SKM-1 (cell line): ENCODE measurements around the gene SPRTN.

Experiments
- DNase-seq: peaks from one replicate; lab custom pipeline; 2025; ENCODE audit not compliant: unreplicated experiment; lab: John Stamatoyannopoulos, UW

Gene SPRTN

DNA sequence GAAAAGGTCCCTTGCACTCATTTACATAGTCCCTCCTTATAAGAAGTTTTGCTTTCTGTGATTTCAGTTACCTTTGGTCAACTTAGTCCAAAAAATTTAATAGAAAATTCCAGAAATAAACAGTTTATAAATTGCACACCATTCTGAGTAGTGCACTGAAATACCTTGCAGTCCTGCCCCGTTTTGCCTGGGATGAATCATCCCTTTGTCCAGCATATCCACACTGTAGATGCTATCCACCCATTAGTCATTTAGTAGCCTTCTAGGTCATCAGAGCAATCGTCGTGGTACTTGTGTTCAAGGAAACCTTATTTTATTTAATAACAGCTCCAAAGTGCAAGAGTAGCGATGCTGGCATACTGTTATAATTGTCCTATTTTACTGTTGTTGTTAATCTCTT, 38.0 kb downstream of the SPRTN start:
- DNase-seq: no peak

DNA sequence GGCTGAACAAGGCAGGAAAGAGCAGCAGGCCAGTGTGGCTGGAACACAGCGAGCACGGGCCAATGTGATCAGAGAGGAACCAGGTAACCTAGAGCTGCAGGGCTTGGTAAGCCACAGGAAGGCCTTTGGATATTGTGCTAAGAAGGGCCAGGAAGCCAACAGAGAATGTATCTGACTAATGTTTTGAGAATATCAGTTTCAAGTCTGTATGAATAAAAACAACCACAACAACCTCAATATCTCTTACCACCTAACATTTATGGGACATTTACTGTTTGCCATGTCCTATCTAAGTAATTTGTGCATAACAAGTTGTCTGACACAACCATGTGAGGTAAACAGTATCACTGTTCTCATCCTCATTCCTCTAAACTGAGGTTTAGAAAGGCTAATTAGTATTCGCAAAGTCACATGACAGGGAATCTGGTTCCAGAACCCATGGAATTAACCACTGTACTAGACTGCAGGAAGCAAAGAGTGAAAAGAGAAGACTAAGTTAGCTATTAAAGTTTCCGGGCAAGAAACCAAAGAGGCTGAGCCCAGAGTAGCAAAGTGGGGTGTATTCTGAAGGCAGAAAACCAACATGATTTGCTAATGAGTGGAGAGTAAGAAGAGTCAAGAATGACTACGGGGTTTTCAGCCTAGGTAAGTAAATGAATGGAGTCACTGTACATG, 38.9 kb downstream of the SPRTN start:
- no peak for DNase-seq

DNA sequence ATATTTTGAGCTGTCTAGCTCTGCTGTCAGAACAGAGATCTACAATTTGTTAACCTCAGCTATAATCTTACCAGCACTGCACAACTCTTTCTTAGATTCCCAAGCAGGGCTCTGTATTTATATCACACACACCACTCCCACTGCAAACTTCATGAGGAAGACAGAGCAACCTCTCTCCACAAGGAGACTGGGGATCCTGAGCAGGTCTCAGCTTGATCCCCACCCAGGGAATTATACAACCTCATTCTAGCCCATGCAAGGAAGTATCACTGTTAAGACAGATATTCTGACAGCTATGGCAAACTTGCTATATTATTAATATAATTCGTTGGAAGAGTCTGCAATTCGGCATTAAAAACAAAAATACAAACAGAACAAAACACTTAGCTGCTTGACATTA, 43.6 kb downstream of the SPRTN start:
- no peak for DNase-seq

DNA sequence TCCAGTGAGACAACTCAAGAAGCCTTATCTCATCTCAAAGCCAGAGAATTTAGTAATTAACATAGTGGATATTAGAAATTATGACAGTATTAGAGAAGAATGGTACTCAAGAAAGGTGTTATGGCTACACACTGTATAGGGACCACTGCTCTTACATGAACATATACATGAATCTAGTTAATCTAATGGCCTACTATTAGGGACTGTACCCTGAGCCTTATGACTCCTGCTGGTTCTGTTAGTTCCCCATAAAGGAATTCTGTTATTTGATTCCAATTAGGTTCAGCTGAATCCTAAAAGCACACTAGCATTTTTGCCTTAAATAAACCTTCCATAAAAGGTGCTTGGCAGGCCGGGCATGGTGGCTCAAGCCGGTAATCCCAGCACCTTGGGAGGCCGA, 44.3 kb downstream of the SPRTN start:
- DNase-seq: no peak

DNA sequence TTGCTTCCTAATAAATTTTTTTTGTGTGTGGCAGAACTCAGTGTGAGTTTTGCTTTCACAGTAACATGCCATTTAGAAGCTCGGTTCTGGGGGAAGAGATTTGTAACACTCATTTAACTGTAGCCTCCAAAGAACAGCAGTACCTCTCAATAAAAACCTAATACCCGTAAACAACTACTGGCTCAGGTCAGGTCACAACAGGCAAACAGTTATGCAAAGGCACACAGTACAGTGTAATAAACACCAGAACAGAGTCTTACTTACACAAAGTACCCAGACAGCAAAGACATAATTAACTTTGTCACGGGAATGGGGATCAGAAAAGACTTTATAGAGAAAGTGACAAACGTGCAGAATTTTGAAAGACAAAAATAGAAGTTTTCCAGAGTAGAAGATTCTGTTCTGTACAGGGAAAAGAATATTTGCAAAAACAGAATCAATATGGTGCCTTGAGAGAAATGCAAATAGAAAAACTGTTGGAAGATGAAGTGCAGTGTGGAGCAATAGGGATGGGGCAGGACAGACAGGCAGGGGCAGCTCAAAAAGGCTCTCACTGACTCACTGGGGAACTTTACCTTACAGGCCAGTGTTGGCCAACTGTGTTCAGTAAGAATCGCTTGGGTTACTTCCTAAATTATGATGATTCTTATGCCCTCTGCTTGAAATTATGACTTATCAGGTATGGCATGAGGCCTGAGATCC, 45.2 kb downstream of the SPRTN start:
- no peak for DNase-seq

DNA sequence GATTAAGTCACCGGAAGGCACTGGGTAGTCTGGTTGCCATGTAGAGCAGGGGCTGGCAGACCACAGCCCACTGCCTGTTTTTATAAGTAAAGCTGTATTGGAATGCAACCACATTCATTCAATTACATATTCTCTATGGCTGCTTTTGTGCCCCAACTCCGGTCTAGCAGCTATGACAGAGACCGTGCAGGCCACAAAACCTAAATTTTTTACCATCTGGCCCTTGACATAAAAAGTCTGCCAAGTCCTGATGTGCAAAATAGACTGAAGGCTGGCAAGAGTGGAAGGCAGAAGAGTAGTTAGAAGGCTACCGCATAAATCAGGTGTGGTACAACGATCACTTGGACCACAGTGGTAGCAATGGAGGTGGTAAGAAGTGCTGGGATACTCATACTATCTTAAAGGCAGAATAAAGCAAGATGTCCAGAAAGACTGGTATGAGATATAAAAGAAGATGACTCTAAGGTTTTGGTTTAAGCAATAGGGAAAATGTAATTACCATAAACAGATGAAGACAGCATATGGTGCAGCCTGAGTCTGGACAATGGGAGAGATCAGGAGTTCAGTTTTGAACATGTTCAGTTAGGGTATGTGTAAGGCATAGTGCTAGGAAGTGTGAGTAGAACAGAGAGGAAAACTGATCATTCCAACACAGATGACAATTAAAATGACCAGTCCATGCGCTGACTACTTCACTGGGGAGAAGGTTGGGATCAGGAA, 46.8 kb downstream of the SPRTN start:
- no peak for DNase-seq

DNA sequence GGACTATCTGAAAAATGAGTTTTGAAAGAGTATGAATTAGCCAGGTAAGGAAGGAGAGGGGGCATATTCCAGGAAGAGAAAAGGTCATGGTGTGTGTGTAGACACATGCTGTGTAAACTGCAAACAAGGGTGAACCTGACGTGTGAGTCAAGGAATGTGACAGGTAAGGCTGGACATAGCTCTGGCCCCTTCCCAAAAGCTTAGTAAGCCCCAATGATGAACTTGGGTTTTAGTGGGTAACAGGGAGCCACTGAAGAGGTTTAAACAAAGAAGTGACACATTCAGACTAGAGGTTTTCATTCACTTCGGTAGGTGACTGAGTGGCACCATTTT, 47.3 kb downstream of the SPRTN start:
- DNase-seq: no peak

DNA sequence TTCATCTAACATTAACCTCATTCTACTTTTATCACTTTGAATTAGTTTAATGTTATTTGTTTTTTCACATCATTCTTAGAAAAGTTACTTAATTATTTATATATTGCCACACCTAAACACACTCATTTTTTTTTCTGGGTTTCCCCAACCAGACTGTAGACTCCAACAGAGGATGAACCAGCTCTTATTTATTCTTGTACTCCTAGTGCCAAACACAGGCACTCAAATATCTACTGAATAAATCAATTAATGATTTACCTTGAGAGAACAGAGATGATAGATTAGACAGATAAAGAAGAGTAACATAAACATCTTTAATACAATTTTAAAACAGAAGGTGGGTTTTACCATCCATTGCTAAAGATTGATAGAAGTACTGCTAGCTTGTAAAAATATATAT, 48.4 kb downstream of the SPRTN start:
- no peak for DNase-seq

DNA sequence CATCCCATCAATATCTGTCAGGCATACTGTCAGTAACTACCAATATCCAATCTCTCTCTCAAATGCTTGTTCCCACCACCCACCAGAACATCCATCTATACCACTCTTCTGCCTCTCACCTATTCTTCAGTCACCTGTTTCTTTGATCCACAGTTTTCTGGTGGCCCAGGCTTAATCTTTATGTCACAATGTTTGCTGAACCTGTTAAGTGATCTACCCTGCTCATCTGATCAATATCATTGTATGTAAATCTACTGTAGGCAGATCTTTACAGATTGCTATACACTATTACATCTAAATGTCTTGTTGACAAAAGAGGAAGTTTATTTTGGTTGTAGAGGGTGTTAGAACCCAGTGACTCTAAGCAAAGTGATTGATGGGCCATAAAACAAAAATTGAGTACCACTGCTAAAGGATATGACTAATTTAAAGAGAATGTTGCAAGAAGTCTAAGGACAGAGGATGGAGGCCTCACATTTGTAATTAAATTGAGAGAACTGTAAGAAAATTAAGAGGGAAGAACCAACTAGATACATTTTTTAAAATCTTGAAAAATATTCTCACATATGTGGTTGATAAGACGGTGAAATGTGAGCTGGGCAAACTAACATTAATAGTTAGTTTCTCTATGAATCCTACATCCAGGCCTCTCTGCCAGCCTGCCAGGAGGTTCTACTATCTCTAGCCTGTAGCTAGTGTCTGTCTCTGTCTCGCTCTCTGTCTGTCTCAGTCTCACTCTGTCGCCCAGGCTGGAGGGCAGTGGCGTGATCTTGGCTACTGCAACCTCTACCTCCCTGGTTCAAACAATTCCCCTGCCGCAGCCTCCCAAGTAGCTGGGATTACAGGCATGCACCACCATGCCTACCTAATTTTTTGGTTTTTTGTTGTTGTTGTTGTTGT, 49.9 kb downstream of the SPRTN start:
- no peak for DNase-seq

DNA sequence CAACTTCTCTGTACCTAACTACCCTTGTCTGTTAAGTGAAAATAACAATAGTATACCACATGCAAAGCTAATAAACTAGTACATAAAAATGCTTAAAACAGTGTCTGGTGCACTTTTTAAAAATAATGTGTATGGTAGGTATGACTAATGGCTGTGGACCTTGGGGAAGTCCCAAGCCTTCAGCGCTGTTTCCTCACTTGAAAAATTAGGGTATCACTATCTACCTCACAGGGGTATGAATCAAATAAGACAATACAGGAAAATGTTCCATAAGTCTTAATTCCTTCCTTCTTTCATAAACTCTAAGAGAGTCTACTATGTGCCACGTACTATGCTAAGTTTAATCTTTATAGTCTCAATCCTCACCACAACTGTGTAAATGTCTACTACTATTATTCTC, 52.0 kb downstream of the SPRTN start:
- DNase-seq: no peak

DNA sequence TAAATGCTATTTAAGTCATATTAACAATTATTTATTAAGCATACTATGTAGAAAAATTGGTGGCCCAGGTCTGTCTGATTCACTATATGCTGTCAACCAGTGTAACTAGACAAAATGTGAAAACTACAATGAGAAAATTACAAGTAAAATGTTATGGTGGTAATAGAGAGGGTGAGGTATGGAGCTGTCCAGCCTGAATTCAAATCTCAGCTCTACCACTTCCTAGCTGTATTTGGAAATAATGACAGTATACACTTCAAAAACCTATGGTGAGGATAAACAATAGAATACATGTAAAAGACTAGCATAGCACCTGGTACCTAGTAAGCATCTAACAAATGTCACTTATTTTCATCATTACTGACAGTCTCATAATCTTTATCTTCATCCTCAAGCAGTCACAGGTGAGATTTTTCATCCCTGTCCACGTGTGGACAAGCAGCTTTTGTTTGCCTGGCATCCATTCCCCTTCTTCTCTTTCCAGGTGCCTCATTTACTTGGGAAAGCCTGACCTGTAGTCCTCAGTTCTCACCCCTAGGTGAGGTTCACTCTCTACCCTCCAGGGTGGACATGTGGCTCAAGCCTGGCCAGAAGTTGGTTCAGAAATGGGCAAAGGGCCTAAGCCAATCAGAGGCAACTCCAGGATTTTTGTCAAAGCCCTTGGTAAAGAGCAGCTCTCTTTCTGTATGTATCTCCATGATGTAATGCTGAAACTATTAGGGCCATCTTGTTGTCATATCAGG, 54.5 kb downstream of the SPRTN start:
- no peak for DNase-seq

DNA sequence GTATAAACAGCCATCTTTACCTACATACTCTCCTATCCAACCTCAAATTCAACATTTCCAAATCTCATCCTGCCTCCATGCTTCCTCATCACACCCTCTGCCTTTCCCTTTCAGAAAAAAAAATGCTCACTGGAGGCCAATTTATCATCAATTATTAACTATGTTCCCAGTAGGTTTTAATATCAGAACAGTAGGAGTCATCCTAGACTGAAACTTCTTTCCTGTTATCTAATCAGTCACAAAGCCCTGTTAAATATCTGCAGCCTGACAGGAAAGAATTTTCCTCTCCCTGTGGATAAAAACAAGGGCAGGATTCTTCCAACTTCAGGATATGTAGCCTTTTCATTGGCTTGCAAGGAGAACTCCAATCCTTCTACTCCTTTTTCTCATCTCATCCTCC, 55.6 kb downstream of the SPRTN start:
- no peak for DNase-seq

DNA sequence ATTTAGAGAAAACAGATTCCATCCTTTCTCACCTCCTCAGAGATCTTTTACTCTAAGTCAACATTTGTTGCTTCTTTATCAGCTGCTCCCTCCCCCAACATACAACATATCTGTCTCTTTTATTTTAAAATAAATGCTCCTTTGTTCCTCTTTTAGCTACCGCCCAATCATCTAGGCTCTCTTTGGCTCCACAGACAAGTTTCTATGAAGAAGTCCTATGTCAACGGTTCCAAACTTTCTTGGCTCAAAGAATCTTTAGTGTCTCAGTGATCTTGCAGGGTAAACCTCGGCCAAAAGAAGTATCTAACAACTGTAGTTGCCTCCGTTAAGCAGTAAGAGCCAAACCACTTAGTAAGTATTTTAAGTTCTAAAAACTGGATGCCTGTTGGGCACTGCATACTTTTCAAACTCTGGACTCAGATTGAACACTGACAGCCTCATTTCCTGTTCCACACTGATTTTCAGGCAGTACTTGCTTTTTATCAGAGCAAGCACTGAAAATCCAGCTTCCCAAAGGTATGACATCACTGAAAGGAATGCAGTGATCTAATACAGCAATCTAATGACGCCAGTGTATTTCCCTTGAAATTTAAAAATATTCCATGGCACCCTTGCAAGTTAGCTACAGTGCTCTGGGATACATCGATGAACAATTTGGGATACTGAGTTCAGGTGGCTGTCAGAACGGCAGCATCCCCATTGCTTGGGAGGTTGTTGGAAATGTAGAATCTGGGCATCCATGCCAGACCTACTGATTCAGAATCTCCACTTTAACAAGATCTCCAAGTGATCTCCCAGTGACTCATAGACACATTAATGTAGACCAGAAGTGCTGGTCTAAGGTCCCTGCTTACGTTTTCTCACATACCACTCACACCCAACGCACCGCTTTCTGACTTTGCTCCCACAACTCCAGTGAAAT, 57.2 kb downstream of the SPRTN start:
- DNase-seq: no peak

DNA sequence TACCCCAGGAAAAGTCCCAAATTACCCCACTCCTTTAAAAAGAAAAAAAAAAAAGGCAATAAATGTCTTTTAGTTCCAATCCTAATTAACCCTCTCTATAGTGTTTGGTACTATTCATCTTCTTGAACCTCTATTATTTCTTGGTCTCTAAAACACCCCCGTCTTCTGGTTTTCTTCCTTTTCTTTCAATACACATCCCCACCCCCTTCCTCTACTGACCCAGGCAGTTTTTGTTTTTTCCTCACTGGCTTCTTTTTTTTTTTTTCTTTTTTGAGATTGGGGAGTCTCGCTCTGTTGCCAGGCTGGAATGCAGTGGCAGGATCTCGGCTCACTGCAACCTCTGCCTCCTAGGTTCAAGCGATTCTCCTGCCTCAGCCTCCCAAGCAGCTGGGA, 57.9 kb downstream of the SPRTN start:
- DNase-seq: no peak

DNA sequence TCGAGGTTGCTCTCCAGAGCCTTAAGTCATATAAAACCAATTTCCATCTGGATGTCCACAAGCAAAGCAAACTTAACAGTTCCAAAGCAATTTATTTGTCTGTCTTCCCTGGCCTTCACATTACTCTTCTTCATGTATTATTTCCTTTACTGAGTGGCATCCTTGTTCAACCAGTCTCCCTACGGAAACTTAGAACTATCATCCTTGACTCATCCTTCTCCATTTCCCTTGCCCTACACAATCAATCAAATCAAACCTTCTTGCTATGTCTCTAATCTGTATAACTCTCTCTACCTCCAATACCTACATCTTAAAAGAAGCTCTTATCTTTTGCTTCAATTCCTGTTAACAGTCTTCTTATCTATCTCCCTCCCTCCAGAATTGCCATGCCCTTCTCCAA, 58.5 kb downstream of the SPRTN start:
- no peak for DNase-seq

DNA sequence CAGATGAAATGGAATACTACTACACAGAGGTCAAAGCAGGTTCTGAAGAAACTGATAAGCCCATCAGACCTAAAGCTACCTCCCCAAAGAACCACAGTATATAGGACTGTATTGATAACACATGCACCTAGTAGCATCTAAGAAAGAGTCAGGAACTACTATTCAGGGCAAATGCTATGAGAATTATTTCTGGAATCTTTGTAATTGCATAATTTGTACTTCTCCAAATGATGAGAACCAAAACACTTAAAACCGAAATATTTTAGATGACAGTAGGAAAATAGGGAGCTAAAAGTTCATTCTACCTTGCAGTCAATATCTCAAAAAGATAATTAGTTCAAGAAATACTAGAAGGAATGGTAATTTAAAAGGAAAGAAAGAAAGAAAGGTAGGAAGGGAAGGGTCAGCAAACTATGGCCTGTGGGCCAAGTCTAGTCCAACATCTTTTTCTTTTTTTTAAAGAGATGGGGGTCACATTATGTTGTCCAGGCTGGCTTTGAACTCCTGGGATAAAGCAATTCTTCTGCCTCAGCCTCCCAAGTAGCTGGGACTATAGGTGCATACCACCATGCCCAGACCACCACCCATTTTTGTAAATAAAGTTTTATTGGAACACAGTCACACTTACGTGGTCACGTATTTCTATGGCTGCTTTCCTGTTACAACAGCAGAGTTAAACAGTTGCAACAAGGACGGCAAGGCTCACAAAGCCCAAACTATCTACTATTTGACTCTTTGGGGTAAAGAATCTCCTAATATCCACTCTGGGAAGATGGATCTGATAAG, 60.0 kb downstream of the SPRTN start:
- no peak for DNase-seq

DNA sequence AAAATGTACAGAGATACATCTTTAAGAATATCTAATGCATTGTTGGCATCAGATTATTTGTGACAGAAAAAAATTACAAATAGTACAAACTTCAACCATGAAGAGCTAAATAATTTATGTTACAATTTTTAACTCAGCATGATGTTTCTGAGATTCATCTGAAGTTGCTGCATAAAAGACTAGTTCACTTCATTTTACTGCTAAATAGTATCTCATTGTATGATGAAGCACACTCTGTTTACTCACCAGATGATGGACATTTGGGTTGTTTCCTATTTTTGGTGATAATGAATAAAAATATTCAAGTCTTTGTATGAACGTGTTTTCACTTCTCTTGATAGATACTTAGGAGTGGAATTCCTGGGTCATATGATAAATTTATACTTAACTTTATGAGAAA, 63.4 kb downstream of the SPRTN start:
- DNase-seq: no peak

DNA sequence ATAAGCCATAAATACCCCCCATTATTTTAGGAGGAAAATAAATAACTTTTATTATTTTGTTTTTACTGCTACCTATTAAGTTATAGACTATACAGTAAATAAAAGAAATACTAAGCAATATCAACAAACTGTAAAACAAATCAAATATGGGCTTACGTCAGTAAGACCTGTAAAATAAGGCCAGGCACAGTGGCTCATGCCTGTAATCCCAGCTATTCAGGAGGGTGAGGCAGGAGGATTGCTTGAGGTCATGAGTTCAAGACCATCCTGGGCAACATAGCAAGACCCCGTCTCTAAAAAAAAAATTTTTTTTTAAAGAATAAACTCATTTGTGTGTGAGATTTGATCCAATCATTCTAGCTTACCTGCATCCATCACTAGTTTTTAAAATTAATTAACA, 66.2 kb downstream of the SPRTN start:
- DNase-seq: no peak
